GM12872 (cell line): Measurements from ENCODE around the gene EFNB1.
A peak's percentile ranks its signal among the peaks of the same experiment; 100 is the strongest.

ENCODE experiments used
- TF ChIP-seq, protein P1 (sequence below): IDR thresholded peaks from 3 replicates; pipeline ENCODE4 v1.5.1; 2011; ENCODE audit warnings: low read depth, mild to moderate bottlenecking, low read length, moderate library complexity; ENCODE audit not compliant: insufficient read depth

Gene EFNB1

DNA sequence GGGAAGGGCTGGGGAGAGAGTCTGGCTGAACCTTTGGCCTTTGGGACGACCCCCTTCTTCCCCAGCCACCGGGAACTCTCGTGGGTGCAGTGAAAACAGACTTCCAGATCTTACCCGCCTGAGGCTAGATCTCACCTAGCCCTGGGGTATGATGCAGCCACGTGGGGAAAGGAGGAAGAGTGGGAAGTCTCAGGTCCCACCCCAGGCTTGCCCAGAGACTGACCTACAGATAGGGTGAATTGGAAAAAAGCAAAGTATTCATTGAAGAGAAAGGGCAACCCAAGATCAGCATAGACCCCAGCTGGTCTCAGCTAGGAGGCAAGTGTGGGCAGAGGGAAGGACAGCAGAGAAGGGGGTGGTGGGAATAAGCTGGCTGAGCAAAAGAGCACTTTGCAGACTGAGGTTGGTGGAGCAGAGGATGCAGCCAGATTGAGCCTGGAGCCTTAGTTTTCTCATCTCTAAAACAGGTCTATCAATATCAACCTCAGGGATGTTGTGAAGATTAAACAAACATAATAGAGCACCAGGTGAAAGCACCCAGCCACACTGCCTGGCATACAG is 4.2 kb upstream of the EFNB1 start:
- TF ChIP-seq, protein P1, sequence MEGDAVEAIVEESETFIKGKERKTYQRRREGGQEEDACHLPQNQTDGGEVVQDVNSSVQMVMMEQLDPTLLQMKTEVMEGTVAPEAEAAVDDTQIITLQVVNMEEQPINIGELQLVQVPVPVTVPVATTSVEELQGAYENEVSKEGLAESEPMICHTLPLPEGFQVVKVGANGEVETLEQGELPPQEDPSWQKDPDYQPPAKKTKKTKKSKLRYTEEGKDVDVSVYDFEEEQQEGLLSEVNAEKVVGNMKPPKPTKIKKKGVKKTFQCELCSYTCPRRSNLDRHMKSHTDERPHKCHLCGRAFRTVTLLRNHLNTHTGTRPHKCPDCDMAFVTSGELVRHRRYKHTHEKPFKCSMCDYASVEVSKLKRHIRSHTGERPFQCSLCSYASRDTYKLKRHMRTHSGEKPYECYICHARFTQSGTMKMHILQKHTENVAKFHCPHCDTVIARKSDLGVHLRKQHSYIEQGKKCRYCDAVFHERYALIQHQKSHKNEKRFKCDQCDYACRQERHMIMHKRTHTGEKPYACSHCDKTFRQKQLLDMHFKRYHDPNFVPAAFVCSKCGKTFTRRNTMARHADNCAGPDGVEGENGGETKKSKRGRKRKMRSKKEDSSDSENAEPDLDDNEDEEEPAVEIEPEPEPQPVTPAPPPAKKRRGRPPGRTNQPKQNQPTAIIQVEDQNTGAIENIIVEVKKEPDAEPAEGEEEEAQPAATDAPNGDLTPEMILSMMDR: no peak

DNA sequence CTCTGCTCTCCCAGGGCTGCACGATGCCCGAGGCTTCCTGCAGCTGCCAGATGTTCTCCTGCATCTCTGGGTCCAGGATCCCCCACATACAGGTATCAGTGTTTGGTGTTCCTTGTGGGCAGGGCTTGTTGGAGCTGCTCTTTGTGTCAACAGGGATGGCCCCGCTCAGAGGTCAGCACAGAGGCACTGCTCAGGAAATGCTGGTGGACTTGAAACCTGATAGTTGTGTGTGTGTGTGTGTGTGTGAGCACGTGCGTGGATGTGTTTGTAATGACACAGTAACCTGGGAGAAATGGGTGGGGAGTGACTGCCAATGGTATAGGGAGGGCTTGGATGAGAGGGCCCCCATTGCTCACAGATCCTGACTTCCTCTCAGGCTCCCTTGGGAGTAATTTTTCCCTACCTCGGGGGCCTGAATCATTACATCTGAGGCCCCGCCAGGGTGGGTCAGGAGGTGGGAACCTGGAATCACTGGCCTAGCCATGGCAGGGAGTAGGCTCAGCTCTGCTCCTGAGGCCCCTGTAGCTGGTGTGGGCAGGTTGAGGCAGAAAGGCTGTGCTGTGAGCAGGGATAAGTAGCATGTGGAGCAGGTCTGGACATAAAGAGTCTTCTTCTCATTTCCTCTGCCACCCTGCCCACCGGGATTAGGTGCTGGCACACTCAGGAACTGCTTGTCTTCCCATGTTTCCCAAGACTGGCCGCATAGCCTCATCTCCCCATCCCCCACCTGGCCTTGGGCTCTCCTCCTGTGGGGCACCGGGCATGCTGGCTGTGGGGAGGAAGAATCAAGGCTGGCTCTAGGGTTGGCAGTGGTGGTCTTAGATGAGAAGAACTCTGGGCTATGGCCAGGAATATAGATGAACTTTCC is 2.5 kb upstream of the EFNB1 start:
- TF ChIP-seq, protein P1: no peak

DNA sequence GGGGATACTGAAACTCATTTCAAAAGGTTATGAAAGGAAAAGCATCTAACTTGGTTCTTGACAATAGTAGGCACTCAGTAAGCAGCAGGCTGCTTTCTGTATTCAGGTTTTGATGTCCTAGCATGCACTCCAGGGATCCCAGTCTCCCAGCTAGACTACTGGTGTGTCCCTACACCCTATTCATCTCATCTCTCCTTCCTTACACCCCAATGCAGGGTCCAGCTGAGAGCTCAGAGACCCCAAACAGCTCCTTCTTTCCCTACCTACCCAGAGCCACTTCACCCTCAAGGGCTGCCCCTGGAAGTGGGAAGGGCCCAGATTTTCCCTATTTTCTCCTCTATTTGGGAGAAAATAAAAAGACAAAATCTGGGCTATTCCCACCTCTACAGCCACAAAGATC is 1.6 kb upstream of the EFNB1 start:
- TF ChIP-seq, protein P1: no peak

GRCh38 chrX:68827848-68828624 is 785 bp upstream of the EFNB1 start:
- TF ChIP-seq, protein P1: peak; percentile 75

GRCh38 chrX:68829582-68830418 is 979 bp downstream of the EFNB1 start:
- TF ChIP-seq, protein P1: no peak

DNA sequence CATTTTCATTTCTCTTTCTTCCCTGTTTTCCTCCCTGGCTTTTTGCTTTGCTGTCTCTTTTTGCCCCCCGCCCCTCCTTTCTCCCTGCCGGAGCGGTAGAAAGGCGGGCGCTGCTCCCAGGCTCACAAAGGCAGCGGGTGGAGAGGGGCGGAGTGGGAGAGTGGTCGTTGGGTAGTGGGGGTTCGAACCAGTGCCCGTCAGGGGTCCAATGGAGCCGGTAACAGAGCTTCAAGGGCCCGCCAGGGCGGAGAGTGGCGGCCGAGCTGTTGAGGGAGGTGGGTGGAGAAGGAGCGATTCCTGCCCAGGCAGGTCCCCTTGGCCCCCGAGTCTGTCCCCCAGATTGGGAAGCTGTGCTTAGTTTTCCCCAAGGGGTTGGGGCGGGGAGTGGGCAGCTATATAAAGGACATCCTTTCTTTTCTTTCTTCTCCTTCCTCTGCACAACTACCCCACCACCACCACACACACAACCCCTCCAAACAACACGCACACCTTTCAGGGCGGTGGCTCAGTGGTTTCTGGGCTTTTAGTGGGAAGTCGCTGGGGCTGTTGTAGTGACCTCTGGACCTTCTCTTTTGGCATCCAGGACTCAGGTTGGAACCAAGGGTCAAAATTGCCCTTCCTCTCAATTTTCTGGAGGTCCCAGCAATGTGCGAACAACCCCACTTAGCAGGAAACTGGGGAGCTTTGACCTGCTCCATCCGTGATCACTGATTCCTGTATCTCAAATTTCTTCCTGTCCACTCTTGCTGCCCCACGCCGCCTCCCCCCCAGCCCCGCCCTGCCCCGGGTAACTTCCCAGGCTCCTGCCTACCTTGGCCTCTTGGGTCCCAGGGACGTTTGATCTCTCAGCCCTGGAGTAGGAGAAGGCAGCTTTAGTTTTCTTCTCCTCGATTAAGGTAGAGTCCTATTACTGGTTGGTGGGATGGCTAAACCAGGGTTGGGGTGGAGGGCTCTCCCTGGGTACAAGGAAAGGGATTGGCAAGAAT is 1.9 kb downstream of the EFNB1 start:
- TF ChIP-seq, protein P1: no peak
